SK-N-SH (cell line): ENCODE data around the gene PTPN14. TPM values are rescaled to one million over a fixed set of nuclear protein-coding genes. Genes with fewer than 3 reads are reported as not detected.
A peak's percentile ranks its signal among the peaks of the same experiment; 100 is the strongest.

ENCODE experiments used
- CTCF ChIA-PET: fragments of 300-600, 350-600 bp; formaldehyde crosslinking; extraction: SDS; loops from one replicate; lab custom pipeline; 2021; lab: Yijun Ruan, JAX
- POLR2A ChIA-PET: fragments of 350-600 bp; sonication (Branson Sonifier 250); formaldehyde crosslinking; extraction: SDS; loops from one replicate; lab custom pipeline; 2020; ENCODE audit warnings: antibody characterized with exemption, inconsistent platforms; lab: Yijun Ruan, JAX
- DNase-seq: peaks from one replicate; pipeline ENCODE4 v3.0.0; 2012
- H2AFZ ChIP-seq: fragments of 200-600 bp; sonication (generic); 2 replicates; pipeline ENCODE4 v1.8.1; 2016; ENCODE audit warnings: antibody characterized with exemption, mild to moderate bottlenecking, low read depth
- H3F3A ChIP-seq: fragments of 200-600 bp; sonication (generic); replicated peaks from 2 replicates; pipeline ENCODE3; 2016; ENCODE audit warnings: antibody characterized with exemption, mild to moderate bottlenecking; ENCODE audit not compliant: insufficient read depth
- H3K27ac ChIP-seq, 2 experiments: fragments of 200-500 bp in 1 of 2; fragments of 200-600 bp in 1 of 2; sonication (Bioruptor generic) in 1 of 2; sonication (generic), shearing (Covaris generic) in 1 of 2; 2 replicates each; pipeline versions ENCODE4 v1.5.1 to v1.6.1; 2014 to 2016; ENCODE audit warnings: low read depth in 2 of 2, inconsistent platforms in 1 of 2, low read length in 1 of 2, mild to moderate bottlenecking in 1 of 2, mixed read lengths in 1 of 2
- H3K27me3 ChIP-seq: fragments of 200-600 bp; sonication (generic), shearing (Covaris generic); 2 replicates; pipeline ENCODE4 v1.6.1; 2016; ENCODE audit warnings: mixed run types; ENCODE audit not compliant: insufficient read depth
- H3K36me3 ChIP-seq, 2 experiments: fragments of 200-500 bp in 1 of 2; fragments of 200-600 bp in 1 of 2; sonication (Bioruptor generic) in 1 of 2; sonication (generic) in 1 of 2; replicated peaks in 1 of 2; 2 replicates each; pipeline versions ENCODE3 to v1.5.1; 2014 to 2016; ENCODE audit warnings: low read length in 1 of 2, mild to moderate bottlenecking in 1 of 2; ENCODE audit not compliant: insufficient read depth in 2 of 2, control insufficient read depth in 1 of 2
- H3K4me1 ChIP-seq, 2 experiments: fragments of 200-500 bp in 1 of 2; fragments of 200-600 bp in 1 of 2; sonication (Bioruptor generic) in 1 of 2; sonication (generic), shearing (Covaris generic) in 1 of 2; 2 replicates each; pipeline versions ENCODE4 v1.5.1 to v1.6.1; 2014 to 2016; ENCODE audit warnings: low read depth in 1 of 2, low read length in 1 of 2, mixed run types in 1 of 2; ENCODE audit not compliant: insufficient read depth in 2 of 2, control insufficient read depth in 1 of 2
- H3K4me2 ChIP-seq: fragments of 200-600 bp; sonication (generic), shearing (Covaris generic); 2 replicates; pipeline ENCODE4 v1.6.1; 2017; ENCODE audit warnings: mixed run types
- H3K4me3 ChIP-seq, 2 experiments: fragments of 200-500 bp in 1 of 2; fragments of 200-600 bp in 1 of 2; sonication (Bioruptor generic) in 1 of 2; sonication (generic), shearing (Covaris generic) in 1 of 2; 2 replicates each; pipeline versions ENCODE4 v1.5.1 to v1.8.1; 2014 to 2016; ENCODE audit warnings: low read depth in 2 of 2, inconsistent platforms in 1 of 2, low read length in 1 of 2, mild to moderate bottlenecking in 1 of 2, mixed read lengths in 1 of 2, moderate library complexity in 1 of 2
- H3K79me2 ChIP-seq: fragments of 200-600 bp; sonication (generic); 2 replicates; pipeline ENCODE4 v1.8.1; 2017; ENCODE audit warnings: mild to moderate bottlenecking; ENCODE audit not compliant: insufficient read depth
- H3K9ac ChIP-seq: fragments of 200-600 bp; sonication (generic); 2 replicates; pipeline ENCODE4 v1.6.1; 2017; ENCODE audit warnings: mixed run types
- H3K9me2 ChIP-seq: fragments of 200-600 bp; sonication (generic); 2 replicates; pipeline ENCODE4 v1.6.1; 2017; ENCODE audit warnings: mixed run types
- H3K9me3 ChIP-seq: fragments of 200-600 bp; sonication (generic); 2 replicates; pipeline ENCODE4 v1.6.1; 2017; ENCODE audit warnings: mixed run types, mild to moderate bottlenecking, moderate library complexity
- H4K20me1 ChIP-seq: fragments of 200-600 bp; sonication (generic); 2 replicates; pipeline ENCODE4 v1.6.1; 2017; ENCODE audit warnings: mild to moderate bottlenecking, mixed run types; ENCODE audit not compliant: insufficient read depth
- CHD2 ChIP-seq: fragments of 150-350 bp; IDR thresholded peaks from 2 replicates; pipeline ENCODE4 v1.6.1; 2018; ENCODE audit warnings: low read length; ENCODE audit not compliant: partially characterized antibody
- CTCF ChIP-seq: fragments of 200-600 bp; sonication (generic); IDR thresholded peaks from 2 replicates; pipeline ENCODE4 v1.6.1; 2017; ENCODE audit warnings: antibody characterized with exemption, mild to moderate bottlenecking, moderate library complexity
- FOXJ3 ChIP-seq: sonication (generic); formaldehyde crosslinking; IDR thresholded peaks from 2 replicates; pipeline ENCODE4 v1.5.1; 2020; ENCODE audit warnings: mild to moderate bottlenecking, missing genetic modification reagents
- FOXM1 ChIP-seq: IDR thresholded peaks from 2 replicates; pipeline ENCODE4 v1.4.0; 2012; ENCODE audit warnings: low read depth, mild to moderate bottlenecking
- MXI1 ChIP-seq: IDR thresholded peaks from 2 replicates; pipeline ENCODE4 v1.6.1; 2012; ENCODE audit warnings: mild to moderate bottlenecking, low read depth, low read length, improper control_type of control experiment
- RCOR1 ChIP-seq: fragments of 150-350 bp; IDR thresholded peaks from 2 replicates; pipeline ENCODE4 v1.6.1; 2017; ENCODE audit warnings: antibody characterized with exemption, low read length
- RFX5 ChIP-seq: IDR thresholded peaks from 2 replicates; pipeline ENCODE4 v1.6.1; 2012; ENCODE audit warnings: mild to moderate bottlenecking, improper control_type of control experiment, low read length
- RXRA ChIP-seq: IDR thresholded peaks from 2 replicates; pipeline ENCODE4 v1.4.0; 2012; ENCODE audit warnings: low read depth, mild to moderate bottlenecking, borderline replicate concordance
- USF1 ChIP-seq: IDR thresholded peaks from 2 replicates; pipeline ENCODE4 v1.4.0; 2012; ENCODE audit warnings: low read depth, borderline replicate concordance
- WGBS: methylation state at CpG from one replicate; pipeline ENCODE4 v1.1.6; 2017; ENCODE audit warnings: low lambda C conversion rate; 5-methylcytosine and 5-hydroxymethylcytosine counted together
- polyA plus RNA-seq, 3 experiments: library from polyadenylated mRNA; depleted of rRNA; stranded (reverse); fragments of >200 nt; gene quantifications; 2 replicates each; pipeline ENCODE4 v1.2.3, GENCODE V29; 2012
- TF ChIP-seq, protein P1 (sequence below): IDR thresholded peaks from 2 replicates; pipeline ENCODE4 v1.4.0; 2012; ENCODE audit warnings: low read depth
- TF ChIP-seq, protein P2 (sequence below): fragments of 150-350 bp; IDR thresholded peaks from 2 replicates; pipeline ENCODE4 v1.6.1; 2016; ENCODE audit warnings: mild to moderate bottlenecking, low read depth, low read length

The PTPN14 gene
- polyA plus RNA-seq, 1 of the 3 experiments (the other 2 are of a cell fraction) = 12.8 TPM

GRCh38 chr1:214417545-214418210 is 133.7 kb downstream of the PTPN14 start (continued):
- TF ChIP-seq USF1 = no peak
- TF ChIP-seq RCOR1 = no peak

DNA sequence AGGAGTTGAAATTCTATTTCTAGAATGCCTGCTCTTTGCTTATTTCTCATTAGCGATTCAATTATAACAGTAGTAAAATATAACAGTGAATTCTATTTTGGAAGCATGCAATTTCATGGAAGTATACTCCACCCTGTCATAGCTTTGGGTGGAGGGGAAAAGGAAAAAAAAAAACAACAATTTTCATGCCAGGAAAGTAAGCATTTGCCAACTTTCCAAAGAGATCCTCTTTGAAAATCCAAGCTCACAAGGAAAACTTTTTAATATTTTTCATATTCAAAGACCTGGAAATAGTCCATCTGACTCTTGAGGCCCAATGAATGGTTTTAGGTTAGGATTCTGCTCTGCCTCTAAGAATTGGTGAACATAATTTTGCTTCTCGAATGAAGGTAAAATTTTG is 134.5 kb downstream of the PTPN14 start:
- POLR2A ChIA-PET = no interaction called here
- no peak for DNase-seq
- no peak overlapping the region for H3K4me3 ChIP-seq
- no peak for TF ChIP-seq CTCF
- no peak for TF ChIP-seq FOXJ3
- no peak for TF ChIP-seq FOXM1
- TF ChIP-seq MXI1 = no peak
- TF ChIP-seq, protein P1, sequence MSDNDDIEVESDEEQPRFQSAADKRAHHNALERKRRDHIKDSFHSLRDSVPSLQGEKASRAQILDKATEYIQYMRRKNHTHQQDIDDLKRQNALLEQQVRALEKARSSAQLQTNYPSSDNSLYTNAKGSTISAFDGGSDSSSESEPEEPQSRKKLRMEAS = no peak
- no peak for TF ChIP-seq RFX5
- TF ChIP-seq RXRA = no peak
- no peak for TF ChIP-seq CHD2
- no peak for TF ChIP-seq USF1
- TF ChIP-seq, protein P2, sequence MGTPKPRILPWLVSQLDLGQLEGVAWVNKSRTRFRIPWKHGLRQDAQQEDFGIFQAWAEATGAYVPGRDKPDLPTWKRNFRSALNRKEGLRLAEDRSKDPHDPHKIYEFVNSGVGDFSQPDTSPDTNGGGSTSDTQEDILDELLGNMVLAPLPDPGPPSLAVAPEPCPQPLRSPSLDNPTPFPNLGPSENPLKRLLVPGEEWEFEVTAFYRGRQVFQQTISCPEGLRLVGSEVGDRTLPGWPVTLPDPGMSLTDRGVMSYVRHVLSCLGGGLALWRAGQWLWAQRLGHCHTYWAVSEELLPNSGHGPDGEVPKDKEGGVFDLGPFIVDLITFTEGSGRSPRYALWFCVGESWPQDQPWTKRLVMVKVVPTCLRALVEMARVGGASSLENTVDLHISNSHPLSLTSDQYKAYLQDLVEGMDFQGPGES = no peak
- TF ChIP-seq, all 33 proteins: peak for 0
- no peaks in the 10 kb centered on the region for H3K27me3 ChIP-seq
- no peaks in the 10 kb centered on the region for H3K9me2 ChIP-seq
- no peaks in the 10 kb centered on the region for H3K9me3 ChIP-seq
- H3K27ac ChIP-seq = peak overlapping the region in 1 of 2 experiments; percentile 32; a peak in 2 of 4 replicates
- H3K4me1 ChIP-seq = peaks cover 0 to 54% of the 10 kb centered on the region in 2 experiments
- H3F3A ChIP-seq = peaks cover 18% of the 10 kb centered on the region
- peaks cover 99% of the 10 kb centered on the region for H3K79me2 ChIP-seq
- no peak overlapping the region for H2AFZ ChIP-seq
- H3K9ac ChIP-seq = no peak overlapping the region
- CTCF ChIA-PET = no interaction called here
- peaks cover 2 to 19% of the 10 kb centered on the region in 2 experiments for H3K36me3 ChIP-seq
- peak overlapping the region; percentile 13; the same call in 1 of the 2 replicates for H3K4me2 ChIP-seq
- H4K20me1 ChIP-seq = peaks cover 6% of the 10 kb centered on the region
- 74% methylated on average over 2 of the region's 2 CpGs for WGBS
